Activated T-cell treated with anti-CD3 and anti-CD28 coated beads for 4 hours (primary cell): Measurements from ENCODE around the gene CDH4.

ENCODE experiments used
- DNase-seq: peaks from one replicate; pipeline ENCODE4 v3.0.0-alpha.2; 2020

The CDH4 gene

DNA sequence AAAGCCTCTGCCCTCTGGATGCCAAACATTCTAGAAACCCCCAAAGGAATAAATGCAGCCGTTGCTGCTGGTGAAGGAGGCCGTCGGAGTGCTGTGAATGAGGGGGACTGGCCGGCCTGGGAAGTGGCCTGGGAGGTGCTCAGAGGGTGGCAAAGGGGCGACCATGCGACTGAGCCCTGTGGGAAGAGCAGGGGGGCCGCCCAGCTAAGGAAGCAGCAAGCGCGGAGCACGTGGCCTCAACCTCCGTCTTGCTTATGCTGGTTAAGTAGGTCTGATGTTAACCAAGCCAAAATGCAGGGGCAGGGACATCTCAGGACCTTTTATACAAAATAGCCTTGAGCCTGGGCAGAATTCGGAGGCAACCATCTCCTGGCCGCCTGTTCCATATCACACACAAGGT is 432.1 kb downstream of the CDH4 start:
- no peak for DNase-seq

DNA sequence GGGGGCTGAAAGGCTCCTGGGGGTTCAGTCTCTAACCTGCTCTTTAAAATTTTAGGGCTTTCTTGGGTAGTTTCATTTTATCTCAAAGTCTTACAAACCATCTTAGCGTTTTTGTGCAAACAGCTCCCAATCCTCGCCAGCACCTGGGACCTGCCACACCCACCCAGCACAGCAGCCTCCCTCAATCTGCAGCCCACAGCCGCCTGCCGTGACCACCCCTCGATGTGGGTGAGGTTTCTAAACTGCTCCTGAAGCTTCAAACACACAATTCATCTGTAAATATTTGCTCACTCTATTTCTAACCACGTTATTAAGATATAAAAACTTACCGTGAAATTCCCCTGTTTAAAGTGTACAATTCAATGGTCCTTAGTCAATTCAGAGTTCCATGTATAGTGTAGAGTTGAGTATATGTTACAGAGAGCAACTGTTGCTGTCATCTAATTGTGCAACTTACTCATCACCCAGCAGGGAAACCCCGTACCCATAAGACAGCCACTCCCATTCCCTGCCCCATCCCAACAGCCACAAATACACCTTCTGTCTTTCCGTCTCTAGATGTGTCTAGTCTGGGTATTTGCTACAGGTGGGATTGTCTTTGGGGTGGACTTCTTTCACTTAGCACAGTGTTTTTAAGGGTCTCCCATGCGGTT is 432.6 kb downstream of the CDH4 start:
- no peak for DNase-seq

DNA sequence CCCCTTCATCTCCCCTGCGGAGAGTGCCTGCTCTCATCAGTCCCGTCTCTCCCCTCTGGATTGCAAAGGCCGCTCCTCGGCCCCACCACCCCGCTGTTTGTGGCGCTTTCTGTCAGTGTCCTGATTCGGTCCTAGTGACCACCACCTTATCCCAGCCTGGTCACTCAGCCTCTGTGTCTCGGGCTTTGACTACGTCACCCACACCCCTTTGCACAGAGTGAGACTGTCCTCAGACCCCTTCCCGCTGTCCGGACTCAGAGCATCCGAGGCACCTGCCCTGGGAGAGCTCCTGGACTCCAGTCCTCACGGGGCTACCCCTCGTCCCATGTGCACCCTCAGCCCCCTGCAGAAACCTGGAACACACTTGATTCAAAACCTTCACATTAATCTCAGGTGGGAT is 433.4 kb downstream of the CDH4 start:
- no peak for DNase-seq

GRCh38 chr20:61686051-61686936 is 434.2 kb downstream of the CDH4 start:
- DNase-seq, result no peak

GRCh38 chr20:61688411-61688810 is 436.4 kb downstream of the CDH4 start:
- no peak for DNase-seq

GRCh38 chr20:61690150-61690549 is 438.1 kb downstream of the CDH4 start:
- no peak for DNase-seq

DNA sequence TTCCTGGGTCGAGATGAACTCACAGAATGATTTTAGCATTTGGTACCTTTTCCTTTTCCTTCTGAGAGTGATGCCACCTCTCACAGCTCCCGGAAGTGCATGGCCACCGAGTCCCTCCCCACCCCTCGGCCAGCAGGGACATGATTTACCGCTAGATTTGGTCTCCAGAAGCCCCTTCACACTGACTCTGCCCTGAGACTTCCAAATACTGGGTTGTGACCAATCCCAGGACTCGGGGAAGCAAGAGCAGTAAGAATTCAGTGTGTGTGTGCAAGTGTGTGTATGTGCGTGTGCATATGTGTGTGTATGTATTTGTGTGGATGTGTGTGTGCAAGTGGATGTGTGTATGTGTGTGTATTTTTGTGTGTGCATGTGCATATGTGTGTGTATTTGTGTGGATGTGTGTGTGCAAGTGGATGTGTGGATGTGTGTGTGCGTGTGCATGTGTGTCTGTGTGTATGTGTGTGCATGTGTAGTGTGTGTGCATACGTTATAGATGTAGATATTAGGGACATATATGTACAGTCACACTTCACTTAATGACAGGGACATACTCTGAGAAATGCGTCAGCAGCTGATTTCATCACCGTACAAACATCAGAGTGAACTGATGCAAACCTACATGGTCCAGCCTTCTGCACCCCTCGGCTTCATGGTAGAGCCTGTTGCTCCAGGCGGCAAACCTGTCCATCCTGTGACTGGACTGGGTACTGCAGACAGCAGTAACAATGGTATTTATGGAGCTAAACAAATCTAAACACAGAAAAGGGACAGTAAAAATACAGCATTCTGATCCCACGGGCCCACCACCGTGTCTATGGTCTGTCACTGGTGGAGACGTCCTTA is 439.2 kb downstream of the CDH4 start:
- no peak for DNase-seq

DNA sequence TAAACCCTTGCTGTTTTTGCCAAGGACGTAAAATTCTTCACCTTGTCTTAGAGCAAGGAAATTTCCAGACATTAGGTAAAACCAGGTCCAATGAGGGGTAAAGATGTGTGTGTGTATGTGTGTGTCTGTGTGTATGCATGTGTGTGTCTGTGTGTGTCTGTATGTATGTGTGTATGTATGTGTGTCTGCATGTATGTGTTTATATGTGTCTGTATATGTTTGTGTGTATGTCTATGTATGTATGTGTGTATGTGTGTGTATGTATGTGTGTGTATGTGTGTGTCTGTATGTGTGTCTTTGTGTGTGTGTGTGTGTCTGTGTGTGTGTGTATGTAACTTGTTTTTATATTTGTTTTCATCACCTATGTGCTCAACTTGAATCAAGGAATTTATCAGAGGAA is 439.9 kb downstream of the CDH4 start:
- DNase-seq, result no peak

DNA sequence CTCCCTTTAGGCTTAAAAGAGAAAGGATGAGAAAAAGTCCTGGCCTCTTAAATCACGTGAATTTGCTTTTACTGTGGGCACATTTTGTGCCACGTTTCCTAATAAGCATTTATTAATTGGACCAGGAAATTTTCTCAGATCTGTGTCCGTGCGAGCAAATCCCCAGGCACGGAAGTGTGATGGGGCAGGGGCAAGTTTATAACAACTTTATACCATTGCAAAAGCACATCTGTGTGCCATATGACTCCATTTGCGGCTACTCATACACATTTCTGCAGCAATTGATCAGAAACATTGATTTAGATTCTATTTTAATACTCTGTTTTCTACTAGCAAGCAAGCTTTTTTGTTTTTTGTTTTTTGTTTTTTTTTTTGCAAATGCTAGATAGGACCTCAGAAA is 440.4 kb downstream of the CDH4 start:
- no peak for DNase-seq

DNA sequence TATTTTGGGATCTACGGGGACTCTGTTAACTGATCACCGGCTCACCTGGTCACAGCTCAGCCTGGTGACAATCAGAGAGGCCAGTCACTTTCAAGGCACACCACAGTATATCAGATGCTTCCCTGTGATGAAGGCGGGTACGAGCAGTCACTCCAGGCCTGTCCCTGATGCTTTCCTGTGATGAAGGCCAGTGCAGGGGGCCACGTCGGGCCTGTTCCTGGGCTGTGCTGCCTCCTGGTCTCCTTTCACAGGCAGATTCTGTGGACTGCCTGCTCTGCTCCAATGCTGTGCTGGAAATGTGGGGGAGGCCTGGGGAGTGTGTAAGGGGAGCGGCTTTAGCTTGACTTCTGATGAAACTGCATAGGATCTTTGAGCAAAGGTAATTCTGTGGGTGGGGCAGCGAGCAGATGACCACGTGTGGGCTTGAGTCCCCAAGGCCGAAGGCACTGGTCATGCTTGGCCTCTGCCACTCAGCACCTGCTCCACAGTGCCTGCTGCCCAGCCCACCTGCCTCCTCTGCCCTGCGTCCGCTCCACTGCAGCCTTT is 441.1 kb downstream of the CDH4 start:
- DNase-seq, result no peak

DNA sequence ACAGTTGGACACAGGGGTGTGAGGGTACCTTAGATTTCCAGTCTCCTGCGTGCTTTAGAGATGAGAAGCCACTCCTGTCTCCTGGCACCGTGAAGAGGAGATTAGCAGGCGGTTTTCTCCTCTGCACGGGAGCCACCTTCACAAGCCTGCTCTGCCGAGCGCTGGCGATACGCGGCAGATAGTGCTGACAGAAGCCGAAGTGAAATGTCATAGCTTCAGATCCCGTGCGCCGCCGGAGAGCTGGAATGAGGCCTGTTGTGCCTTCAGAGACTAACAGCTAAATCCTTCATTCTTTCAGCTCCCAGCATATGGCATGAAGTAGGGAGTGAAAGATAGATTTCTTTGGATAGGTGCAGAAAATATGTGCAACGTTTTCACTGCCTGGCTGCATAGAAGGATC is 442.6 kb downstream of the CDH4 start:
- DNase-seq, result no peak

GRCh38 chr20:61695741-61696140 is 443.7 kb downstream of the CDH4 start:
- DNase-seq, result no peak

DNA sequence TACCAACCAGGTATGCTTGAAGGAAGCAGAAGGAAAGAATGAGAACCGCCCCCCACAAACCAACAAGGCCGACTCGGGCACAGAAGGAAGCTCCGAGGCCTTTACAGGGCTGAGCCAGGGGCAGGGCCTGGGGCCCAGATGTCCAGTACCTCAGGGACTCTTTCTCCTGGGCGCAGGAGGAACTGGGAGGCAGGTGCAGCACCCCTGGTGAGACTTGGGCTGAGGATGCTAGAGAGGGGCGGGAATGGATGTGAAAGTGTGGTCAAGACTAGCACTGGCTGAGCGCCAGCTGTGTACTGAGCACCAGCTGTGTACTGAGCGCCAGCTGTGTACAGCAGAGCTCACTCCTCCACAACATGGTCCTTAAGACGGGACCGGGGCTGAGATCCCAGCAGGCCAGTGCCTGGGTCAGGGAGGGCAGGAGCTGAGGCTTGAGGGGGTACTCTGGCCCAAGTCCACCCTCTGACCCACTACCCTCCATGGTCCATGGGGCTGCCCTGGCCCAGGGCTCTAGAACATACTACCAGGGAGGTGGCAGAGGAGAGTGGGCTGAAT is 444.2 kb downstream of the CDH4 start:
- DNase-seq, result no peak

GRCh38 chr20:61697666-61698597 is 445.9 kb downstream of the CDH4 start:
- DNase-seq, result no peak

DNA sequence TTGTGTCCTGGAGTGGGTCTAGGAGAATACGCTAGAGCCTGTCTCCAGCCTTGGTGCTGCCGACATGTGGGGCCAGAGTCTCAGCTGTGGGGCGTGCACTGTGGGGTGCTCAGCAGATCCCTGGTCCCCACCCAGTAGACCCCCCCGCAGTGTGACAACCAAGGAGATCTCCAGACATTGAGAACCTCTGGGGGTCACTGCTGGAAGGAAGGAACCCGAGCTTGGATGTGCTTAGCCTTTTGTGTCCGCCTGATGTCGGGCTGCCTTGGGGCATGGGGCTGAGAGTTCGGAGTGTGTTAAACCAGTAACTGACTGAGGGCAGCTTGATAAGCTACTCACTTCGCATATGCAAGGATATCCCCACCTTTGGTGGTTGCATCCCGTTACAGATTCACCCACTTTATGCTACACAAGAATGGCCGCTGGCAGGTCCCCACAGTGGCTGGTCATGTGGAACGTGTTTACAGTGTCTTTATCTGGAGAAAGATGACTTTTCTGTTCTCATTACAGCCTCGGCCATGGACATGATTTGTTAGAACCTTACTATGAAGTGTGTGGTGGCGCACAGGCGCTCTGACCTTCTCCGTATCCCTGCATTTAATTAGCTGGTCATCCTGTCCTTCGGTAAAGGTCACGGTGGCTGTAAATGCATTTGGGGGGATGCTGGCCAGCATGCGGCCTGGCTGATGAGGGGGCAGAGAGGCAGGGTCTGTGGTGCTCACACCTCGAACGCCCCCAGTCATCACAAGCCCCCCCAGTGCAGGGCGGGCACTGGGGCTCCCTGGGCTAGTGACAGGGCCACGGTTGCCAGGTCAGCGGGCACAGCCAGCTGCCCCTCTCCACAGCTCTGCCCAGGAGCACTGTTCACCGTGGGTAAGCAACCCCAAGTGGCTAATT is 446.8 kb downstream of the CDH4 start:
- no peak for DNase-seq

- DNase-seq, result no peak
Observed at GRCh38 chr20:61699495-61700374, 447.7 kb downstream of the CDH4 start.

DNA sequence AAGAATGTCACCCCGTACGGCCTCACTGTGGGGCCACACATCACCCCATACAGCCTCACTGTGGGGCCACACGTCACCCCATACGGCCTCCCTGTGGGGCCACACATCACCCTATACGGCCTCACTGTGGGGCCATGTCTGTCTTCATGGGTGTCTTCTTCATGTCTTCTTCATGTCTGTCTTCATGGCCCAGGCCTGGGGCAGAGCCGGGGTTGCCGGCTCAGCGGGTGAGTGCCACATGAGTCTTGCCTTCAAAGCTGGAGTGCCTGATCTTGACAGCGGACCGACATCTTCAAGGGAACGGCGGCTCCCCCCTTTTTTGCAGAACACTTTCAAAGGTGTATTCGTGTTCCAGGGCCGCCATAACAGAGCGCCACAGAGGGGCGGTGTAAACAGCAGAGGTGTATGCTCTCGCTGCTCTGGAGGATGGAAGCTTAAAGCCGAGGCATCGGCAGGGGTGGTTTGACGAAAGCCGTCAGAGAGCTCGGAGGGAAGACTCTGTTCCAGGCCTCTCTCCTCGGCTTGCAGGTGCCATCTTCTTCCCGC is 448.6 kb downstream of the CDH4 start:
- no peak for DNase-seq

DNA sequence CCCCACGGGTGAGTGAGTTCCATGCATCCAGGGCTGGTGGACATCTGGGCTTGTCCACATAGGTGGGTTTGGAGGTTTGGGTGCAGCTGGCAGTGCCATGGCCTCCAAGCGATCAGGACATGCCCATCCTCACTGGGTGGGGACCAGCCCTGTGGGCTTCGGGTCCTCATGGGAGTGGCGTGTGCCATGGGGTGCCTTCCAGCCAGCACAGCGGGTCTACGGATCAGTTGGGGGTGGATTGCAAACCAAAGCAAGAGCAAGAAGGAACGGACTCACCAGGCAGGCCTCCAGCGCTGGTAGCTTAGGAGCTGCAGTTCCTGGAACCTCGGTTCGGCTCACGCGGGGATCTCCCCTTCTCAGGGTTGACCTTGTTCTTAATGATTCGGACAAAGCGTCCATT is 449.3 kb downstream of the CDH4 start:
- no peak for DNase-seq

DNA sequence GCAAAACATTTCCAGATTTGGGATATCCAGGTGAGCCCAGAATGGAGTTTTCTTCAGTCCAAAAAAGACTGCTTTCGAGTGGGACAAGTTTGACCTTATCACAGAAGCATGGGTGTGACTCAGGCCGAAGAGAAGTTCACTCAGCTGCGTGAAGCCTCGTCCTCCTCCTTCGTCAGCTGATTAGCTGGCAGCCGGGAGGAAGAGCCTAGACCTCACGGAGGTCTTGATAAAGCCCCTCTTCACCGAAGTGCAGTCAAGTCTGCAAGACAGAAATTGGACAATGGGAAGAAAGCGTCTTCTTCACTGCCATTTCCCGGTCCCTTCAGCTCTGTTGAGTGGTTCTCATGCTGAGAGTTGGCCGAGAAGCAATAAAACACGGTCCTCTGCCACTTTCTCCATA is 449.7 kb downstream of the CDH4 start:
- DNase-seq, result no peak
